ENCODE measurements around the gene PLEKHN1. TPM values are rescaled to one million over a fixed set of nuclear protein-coding genes. Genes with fewer than 3 reads are reported as not detected.
"Not testable (repeated sequence)": the region's sequence is repeated elsewhere in the genome, so short reads cannot be mapped to it uniquely, and the experiment has no call there.

The PLEKHN1 gene
- polyA plus RNA-seq, 4 donors = 0.14 to 0.90 (median 0.43) TPM; not detected in 1

DNA sequence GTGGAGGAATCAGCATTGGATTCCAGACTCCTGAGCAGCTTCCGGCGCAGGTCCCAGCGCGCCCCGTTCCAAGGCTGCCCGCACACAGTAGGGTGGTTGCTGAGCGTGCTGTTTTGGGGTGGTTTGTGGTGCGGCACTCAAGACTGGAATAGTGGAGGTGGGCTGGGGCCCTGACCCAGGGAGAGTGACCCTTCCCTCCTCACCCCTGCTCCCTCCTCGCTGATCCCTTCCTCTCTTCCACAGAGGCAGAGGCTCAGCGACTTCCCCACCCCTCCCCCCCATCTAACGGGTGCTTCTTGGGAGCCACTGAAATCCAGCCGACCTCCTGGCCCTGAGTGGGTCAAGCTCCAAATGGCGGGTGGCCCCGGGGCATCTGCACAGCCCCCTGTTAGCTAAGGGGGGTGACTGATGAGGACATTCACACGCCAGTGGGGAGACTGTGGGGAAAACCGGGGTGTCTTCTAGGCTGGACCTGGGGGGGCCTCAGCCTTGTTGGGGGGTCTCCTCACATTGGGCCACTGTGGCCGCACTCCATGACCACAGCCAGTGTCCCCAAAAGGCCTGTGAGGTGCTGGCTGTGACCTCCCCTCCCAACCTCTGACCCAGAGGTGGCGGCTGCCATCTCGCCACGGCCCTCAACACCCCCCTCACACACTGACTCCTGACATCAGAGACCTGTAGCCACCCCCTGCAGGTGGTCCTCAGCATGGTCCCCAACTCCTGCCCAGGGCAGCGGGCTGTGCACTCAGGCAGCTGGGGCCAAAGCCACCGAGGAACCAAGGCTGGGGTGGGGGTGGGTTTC is 37.5 kb downstream of the PLEKHN1 start:
- no peak for DNase-seq (ENCODE audit: low read depth in 4 of 4, low spot score in 3 of 4)

DNA sequence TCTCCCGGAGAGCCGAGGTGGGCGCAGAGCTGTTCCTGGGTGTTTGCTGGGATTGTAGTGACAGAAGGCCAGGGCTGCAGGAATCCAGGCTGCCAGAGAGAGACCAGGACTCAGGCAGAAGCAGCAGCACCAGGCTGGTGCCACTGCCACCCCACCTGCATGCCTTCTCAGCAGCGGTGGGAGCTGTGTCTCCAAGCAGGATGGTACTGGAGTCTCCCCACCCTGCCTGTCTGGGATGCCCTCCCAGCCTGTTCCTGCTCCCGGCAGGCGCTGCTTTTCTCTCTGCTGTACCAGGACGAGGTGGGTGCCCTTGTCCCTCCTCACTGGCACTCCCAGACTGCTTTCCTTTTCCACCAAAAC is 38.1 kb downstream of the PLEKHN1 start:
- no peak for DNase-seq (ENCODE audit: low read depth in 4 of 4, low spot score in 3 of 4)

DNA sequence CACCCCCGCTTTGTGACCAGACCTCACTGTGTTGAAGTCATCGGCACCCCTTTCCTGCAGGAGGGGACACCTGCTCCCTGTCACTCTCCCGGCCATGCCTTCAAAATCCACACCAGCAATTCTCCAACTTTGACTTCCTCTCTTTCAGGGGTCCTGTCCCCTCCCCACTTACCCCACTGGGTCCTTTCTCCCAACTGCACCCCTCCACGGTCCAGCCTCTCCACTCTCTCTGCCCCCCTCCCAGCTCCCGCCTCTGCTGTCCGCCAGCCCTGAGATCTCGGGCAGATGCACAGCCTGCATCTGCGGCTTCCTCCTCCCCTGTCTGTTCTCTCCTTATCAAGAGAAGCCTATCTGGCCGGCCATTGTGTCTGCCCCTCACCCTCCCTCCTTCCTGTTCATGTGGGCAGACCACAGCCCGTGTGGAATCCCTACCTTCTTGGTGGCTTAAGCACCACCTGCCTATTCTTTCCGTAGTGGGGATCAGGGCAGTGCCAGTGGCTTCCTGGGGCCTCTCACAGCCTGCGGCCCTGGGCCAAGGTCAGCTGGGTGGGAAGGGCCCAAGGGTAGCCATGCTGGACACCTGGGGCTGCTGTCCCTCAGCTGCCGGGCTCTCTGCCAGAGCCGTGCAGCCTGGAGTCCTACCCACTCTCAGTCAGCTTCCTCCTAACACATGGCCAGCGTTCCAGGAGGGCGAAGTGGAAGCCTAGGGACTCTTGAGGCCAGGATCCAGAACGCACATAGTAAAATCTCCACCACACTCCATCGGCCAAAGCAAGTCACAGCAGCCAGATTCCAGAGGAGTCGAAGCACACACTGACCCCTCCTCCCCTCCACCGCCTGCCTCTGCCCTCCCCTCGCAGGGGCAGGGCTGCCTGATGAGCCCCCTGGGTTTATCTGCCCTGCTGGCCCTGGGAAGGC is 38.8 kb downstream of the PLEKHN1 start:
- DNase-seq (ENCODE audit: low read depth in 4 of 4, low spot score in 3 of 4) = no peak

DNA sequence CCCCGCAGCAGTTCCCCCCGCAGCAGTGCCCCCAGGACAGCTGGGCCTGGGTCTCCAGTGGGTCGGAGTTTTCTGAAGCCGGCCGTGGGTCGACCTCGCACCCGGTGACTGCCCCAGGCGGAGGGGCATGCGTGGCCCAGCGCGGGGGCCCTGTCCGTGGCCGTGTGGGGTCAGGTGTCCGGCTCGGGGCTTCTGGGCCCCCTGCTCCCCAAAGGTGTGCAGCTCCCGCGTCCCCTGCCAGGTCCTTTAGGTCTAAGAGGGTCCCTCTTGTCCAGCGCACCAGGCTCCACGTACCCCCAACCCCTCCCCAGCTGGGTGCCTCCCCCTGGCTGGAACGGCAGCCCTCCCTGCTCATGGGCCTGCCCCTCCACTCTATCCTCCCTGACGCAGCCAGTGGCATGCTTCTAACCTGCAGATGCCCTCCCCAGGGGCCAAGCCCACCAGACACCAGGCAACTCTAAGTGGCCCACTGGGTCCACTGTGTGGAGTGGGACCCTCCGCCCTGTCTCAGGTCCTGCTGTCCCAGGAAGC is 39.6 kb downstream of the PLEKHN1 start:
- no peak for DNase-seq (ENCODE audit: low read depth in 4 of 4, low spot score in 3 of 4)

- DNase-seq (ENCODE audit: low read depth in 4 of 4, low spot score in 3 of 4) = no peak
These were observed 40.2 kb downstream of the PLEKHN1 start for GRCh38 chr1:1006305-1007159.

DNA sequence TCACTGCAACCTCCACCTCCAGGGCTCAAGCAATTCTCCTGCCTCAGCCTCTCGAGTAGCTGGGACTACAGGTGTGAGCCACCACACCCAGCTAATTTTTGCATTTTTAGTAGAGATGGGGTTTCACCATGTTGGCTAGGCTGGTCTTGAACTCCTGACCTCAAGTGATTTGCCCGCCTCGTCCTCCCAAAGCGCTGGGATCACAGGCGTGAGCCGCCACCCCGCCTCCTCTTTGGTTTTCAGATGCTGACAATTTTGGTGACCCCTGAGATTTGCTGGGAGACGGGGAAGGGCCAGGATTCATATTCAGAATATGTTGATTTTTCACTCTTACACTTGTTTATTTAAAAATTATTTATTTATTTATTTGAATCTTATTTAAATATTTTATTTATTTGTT is 43.8 kb downstream of the PLEKHN1 start:
- DNase-seq (ENCODE audit: low read depth in 4 of 4, low spot score in 3 of 4) = not testable (repeated sequence)

GRCh38 chr1:1011396-1011949 is 45.2 kb downstream of the PLEKHN1 start:
- no peak for DNase-seq (ENCODE audit: low read depth in 4 of 4, low spot score in 3 of 4)

GRCh38 chr1:1012736-1013104 is 46.4 kb downstream of the PLEKHN1 start:
- not testable (repeated sequence) for DNase-seq (ENCODE audit: low read depth in 4 of 4, low spot score in 3 of 4)

GRCh38 chr1:1013105-1013921 is 47.0 kb downstream of the PLEKHN1 start, which contains the start of gene ISG15:
Gene ISG15 (plus strand): TSS chr1:1013497. CDS start chr1:1013574, 77 bp downstream.
- DNase-seq (ENCODE audit: low read depth in 4 of 4, low spot score in 3 of 4) = peak in 2 of 4 donors; percentile 66 to 68

- DNase-seq (ENCODE audit: low read depth in 4 of 4, low spot score in 3 of 4) = no peak
These were observed 47.8 kb downstream of the PLEKHN1 start for GRCh38 chr1:1013922-1014648.

DNA sequence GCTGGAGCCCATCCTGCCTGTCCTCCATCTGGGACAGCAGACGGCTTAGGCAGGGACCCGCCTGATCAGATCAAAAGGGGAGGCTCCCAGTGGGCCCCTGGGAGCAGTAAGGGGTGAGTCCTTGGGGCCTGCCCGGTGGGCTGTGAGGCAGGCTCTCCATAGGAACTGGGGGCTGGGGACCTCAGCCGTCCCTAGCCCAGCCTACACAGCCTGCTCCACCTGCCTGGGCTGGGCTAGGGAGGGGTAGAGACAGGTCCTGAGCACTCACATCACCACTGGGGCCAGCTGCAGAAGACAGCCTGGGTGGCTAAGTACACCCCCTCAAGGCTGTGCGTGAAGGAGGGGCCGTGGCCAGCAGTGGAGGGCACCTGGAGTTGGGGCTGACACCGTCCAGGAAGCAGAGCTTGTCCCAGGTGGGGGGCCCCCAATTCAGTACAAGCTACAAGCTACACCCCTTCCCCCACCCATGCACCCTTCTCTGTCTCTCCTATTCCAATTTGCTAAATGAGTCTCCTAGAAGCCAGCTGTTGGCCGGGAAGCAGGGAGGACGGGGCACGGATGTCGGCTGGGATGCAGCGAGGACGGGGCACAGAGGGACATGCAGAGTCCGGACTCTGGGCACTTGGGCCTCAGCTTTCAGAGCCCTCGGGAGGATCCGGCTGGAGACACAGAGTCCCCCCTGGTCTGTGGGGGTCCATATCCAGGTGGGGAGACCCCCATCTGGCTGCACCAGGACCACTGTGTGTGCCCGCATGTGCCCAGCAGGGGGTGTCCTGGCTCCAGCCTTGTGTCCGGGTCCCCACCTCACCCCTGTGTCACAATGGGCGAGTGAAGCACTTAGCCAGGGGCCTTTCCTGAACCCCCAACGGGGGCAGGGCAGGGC is 48.8 kb downstream of the PLEKHN1 start:
- DNase-seq (ENCODE audit: low read depth in 4 of 4, low spot score in 3 of 4) = no peak

GRCh38 chr1:1017397-1018320 is 51.4 kb downstream of the PLEKHN1 start:
- DNase-seq (ENCODE audit: low read depth in 4 of 4, low spot score in 3 of 4) = not testable (repeated sequence)

GRCh38 chr1:1018321-1018685 is 52.0 kb downstream of the PLEKHN1 start:
- not testable (repeated sequence) for DNase-seq (ENCODE audit: low read depth in 4 of 4, low spot score in 3 of 4)

DNA sequence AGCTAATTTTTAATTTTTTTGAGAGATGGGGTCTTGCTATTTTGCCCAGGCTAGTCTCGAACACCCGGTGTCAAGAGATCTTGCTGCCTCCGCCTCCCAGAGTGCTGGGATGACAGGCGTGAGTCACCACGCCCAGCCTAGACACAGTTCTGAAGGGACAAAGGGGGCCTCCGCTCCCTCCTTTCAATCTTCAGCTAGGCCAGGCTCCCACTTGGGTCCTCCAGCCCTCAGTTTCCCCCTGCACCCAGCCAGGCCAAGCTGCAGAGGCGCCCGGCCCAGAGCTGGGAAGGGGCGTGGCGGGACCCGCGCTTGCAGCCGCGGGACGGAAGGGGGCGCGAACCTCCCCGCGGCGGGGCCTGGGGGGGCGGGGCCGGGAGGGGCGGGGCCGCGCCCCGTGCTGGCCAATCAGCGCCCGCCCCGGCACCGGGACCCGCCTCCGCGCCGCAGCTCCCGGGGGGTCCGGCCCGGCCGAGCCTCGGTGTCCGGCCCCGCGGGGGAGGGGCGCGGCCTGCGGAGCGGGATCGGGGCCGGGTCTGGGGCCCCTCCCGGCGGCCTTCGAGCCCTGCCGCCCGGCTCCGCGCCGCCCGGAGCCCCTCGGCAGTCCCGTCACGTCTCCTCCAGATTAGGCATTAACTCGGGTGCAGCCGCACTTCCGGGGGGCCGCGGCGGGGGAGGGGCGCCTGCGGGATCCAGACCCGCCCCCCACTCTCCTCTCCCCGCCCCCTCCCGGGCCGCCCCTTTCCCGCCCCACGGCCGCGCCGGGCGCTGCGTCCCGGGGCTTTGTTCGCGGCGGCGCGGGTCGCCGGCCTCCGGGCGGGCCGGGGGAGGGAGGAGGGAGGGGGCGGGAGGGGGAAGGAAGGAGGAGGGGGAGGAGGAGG is 53.1 kb downstream of the PLEKHN1 start:
- peak in 1 of 4 donors; percentile 68 for DNase-seq (ENCODE audit: low read depth in 4 of 4, low spot score in 3 of 4)

- DNase-seq (ENCODE audit: low read depth in 4 of 4, low spot score in 3 of 4) = no peak
These were observed 53.7 kb downstream of the PLEKHN1 start, which contains the start of gene AGRN for GRCh38 chr1:1020000-1020404. Gene AGRN (plus strand): TSS chr1:1020120. CDS start chr1:1020173, 53 bp downstream.
